Activated naive CD4-positive, alpha-beta T cell treated with anti-CD3 and anti-CD28 coated beads, Interleukin-2, amount 50 U/mL, for 24 hours (primary cell): ENCODE results near the gene RAB34.

Experiments used
- H3K27ac Mint-ChIP-seq: one replicate; pipeline ENCODE4 v1.8.0; 2021; ENCODE audit warnings: mild to moderate bottlenecking, mixed read lengths
- H3K27me3 Mint-ChIP-seq: one replicate; pipeline ENCODE4 v1.8.0; 2021; ENCODE audit warnings: mixed read lengths
- H3K36me3 Mint-ChIP-seq: one replicate; pipeline ENCODE4 v1.8.0; 2021; ENCODE audit warnings: mixed read lengths
- H3K4me1 Mint-ChIP-seq: one replicate; pipeline ENCODE4 v1.8.0; 2021; ENCODE audit warnings: mixed read lengths
- H3K4me3 Mint-ChIP-seq: one replicate; pipeline ENCODE4 v1.8.0; 2021; ENCODE audit warnings: mild to moderate bottlenecking, mixed read lengths
- H3K9me3 Mint-ChIP-seq: one replicate; pipeline ENCODE4 v1.8.0; 2021; ENCODE audit warnings: mixed read lengths

Gene RAB34

GRCh38 chr17:28689011-28689410, 28.7 kb downstream of the RAB34 start:
- Mint-ChIP-seq H3K4me1 (no peaks in the 10 kb centered on the region), H3K27me3 (no peaks in the 10 kb centered on the region), H3K9me3 (no peaks in the 10 kb centered on the region), H3K36me3 (peaks cover 22% of the 10 kb centered on the region), H3K27ac (no peak overlapping the region), H3K4me3 (no peak overlapping the region)

GRCh38 chr17:28688481-28688880, 29.2 kb downstream of the RAB34 start:
- Mint-ChIP-seq H3K9me3 (no peaks in the 10 kb centered on the region), H3K27ac (no peak overlapping the region), H3K36me3 (peaks cover 20% of the 10 kb centered on the region)

GRCh38 chr17:28686296-28686695, 31.4 kb downstream of the RAB34 start:
- H3K9me3 Mint-ChIP-seq = no peaks in the 10 kb centered on the region
- H3K4me1 Mint-ChIP-seq = no peaks in the 10 kb centered on the region

More at GRCh38 chr17:28688481-28688880, 29.2 kb downstream of the RAB34 start:
- no peak overlapping the region for H3K4me3 Mint-ChIP-seq
- H3K27me3 Mint-ChIP-seq = no peaks in the 10 kb centered on the region
- H3K4me1 Mint-ChIP-seq = no peaks in the 10 kb centered on the region

GRCh38 chr17:28685366-28685765, 32.3 kb downstream of the RAB34 start:
- H3K27ac Mint-ChIP-seq = no peak overlapping the region
- H3K36me3 Mint-ChIP-seq = peaks cover 24% of the 10 kb centered on the region

More at GRCh38 chr17:28686296-28686695, 31.4 kb downstream of the RAB34 start:
- no peaks in the 10 kb centered on the region for H3K27me3 Mint-ChIP-seq
- no peak overlapping the region for H3K4me3 Mint-ChIP-seq
- no peak overlapping the region for H3K27ac Mint-ChIP-seq
- peaks cover 22% of the 10 kb centered on the region for H3K36me3 Mint-ChIP-seq

GRCh38 chr17:28684963-28685362, 32.7 kb downstream of the RAB34 start:
- Mint-ChIP-seq H3K36me3 (peaks cover 23% of the 10 kb centered on the region), H3K27ac (no peak overlapping the region), H3K4me1 (no peaks in the 10 kb centered on the region), H3K4me3 (no peak overlapping the region), H3K9me3 (no peaks in the 10 kb centered on the region), H3K27me3 (no peaks in the 10 kb centered on the region)

More at GRCh38 chr17:28685366-28685765, 32.3 kb downstream of the RAB34 start:
- Mint-ChIP-seq H3K9me3 (no peaks in the 10 kb centered on the region), H3K4me1 (no peaks in the 10 kb centered on the region), H3K4me3 (no peak overlapping the region), H3K27me3 (no peaks in the 10 kb centered on the region)

GRCh38 chr17:28682655-28683054, 35.0 kb downstream of the RAB34 start:
- no peaks in the 10 kb centered on the region for H3K27me3 Mint-ChIP-seq
- peaks cover 14% of the 10 kb centered on the region for H3K36me3 Mint-ChIP-seq
- no peak overlapping the region for H3K27ac Mint-ChIP-seq
- H3K4me1 Mint-ChIP-seq = no peaks in the 10 kb centered on the region
- H3K9me3 Mint-ChIP-seq = no peaks in the 10 kb centered on the region
- no peak overlapping the region for H3K4me3 Mint-ChIP-seq

GRCh38 chr17:28675980-28676379, 41.7 kb downstream of the RAB34 start:
- Mint-ChIP-seq H3K9me3 (no peaks in the 10 kb centered on the region), H3K4me1 (peaks cover 3% of the 10 kb centered on the region), H3K4me3 (no peak overlapping the region), H3K36me3 (peaks cover 16% of the 10 kb centered on the region), H3K27me3 (no peaks in the 10 kb centered on the region), H3K27ac (no peak overlapping the region)

- H3K4me1 Mint-ChIP-seq = peaks cover 4% of the 10 kb centered on the region
- no peak overlapping the region for H3K27ac Mint-ChIP-seq
- no peaks in the 10 kb centered on the region for H3K9me3 Mint-ChIP-seq
- no peaks in the 10 kb centered on the region for H3K27me3 Mint-ChIP-seq
- no peak overlapping the region for H3K4me3 Mint-ChIP-seq
- H3K36me3 Mint-ChIP-seq = peaks cover 18% of the 10 kb centered on the region
Measured at GRCh38 chr17:28675490-28675889, 42.2 kb downstream of the RAB34 start.

GRCh38 chr17:28669918-28670317, 47.8 kb downstream of the RAB34 start:
- Mint-ChIP-seq H3K4me3 (no peak overlapping the region), H3K36me3 (peaks cover 18% of the 10 kb centered on the region), H3K27ac (no peak overlapping the region), H3K27me3 (no peaks in the 10 kb centered on the region), H3K4me1 (peaks cover 27% of the 10 kb centered on the region), H3K9me3 (no peaks in the 10 kb centered on the region)

GRCh38 chr17:28667870-28668269, 49.8 kb downstream of the RAB34 start:
- Mint-ChIP-seq H3K27me3 (no peaks in the 10 kb centered on the region), H3K4me3 (no peak overlapping the region), H3K27ac (peak overlapping the region; percentile 52), H3K4me1 (peaks cover 48% of the 10 kb centered on the region), H3K36me3 (peaks cover 15% of the 10 kb centered on the region), H3K9me3 (no peaks in the 10 kb centered on the region)

GRCh38 chr17:28665994-28666393, 51.7 kb downstream of the RAB34 start:
- peaks cover 12% of the 10 kb centered on the region for H3K36me3 Mint-ChIP-seq
- no peak overlapping the region for H3K27ac Mint-ChIP-seq
- H3K27me3 Mint-ChIP-seq = no peaks in the 10 kb centered on the region
- peak overlapping the region; percentile 6 for H3K4me3 Mint-ChIP-seq
- H3K4me1 Mint-ChIP-seq = peaks cover 60% of the 10 kb centered on the region
- no peaks in the 10 kb centered on the region for H3K9me3 Mint-ChIP-seq
